ENCODE data around the gene FAHD2B.
"Not testable (repeated sequence)": the region's sequence is repeated elsewhere in the genome, so short reads cannot be mapped to it uniquely, and the experiment has no call there.

GRCh38 chr2:97106878-97107277 is 12.2 kb upstream of the FAHD2B start:
- TF ChIP-seq CTCF (IDR thresholded peaks at IDR 0.05; ENCODE audit: low read depth, low read length); EZH2phosphoT487 (IDR thresholded peaks at IDR 0.05; ENCODE audit: low read depth): not testable (repeated sequence)

Measured in OCI-LY3 (cell line).